H1 (cell line): Measurements from ENCODE around the gene STXBP2. TPM values are rescaled to one million over a fixed set of nuclear protein-coding genes. Genes with fewer than 3 reads are reported as not detected.

Experiments used
- CTCF ChIA-PET: fragments of 300-600 bp; sonication (Branson Sonifier 250); formaldehyde crosslinking; loops from one replicate; lab custom pipeline; 2021; ENCODE audit not compliant: partially characterized antibody; lab: Charles Lee
- POLR2A ChIA-PET: fragments of 300-600 bp; sonication (Branson Sonifier 250); formaldehyde crosslinking; loops from one replicate; lab custom pipeline; 2021; ENCODE audit warnings: inconsistent platforms; ENCODE audit not compliant: partially characterized antibody; lab: Charles Lee
- DNase-seq, 2 experiments: peaks; one replicate each; pipeline versions ENCODE4 v3.0.0 to v3.0.0-alpha.2; 2010 to 2022; ENCODE audit warnings: low spot score in 2 of 2, low read depth in 1 of 2, mixed read lengths in 1 of 2
- FAIRE-seq: peaks from 2 replicates; lab custom pipeline; 2011; peaks lifted over from hg19 to GRCh38; lab: Jason Lieb, UNC
- H2AFZ ChIP-seq: 2 replicates; pipeline ENCODE4 v1.8.1; 2012; ENCODE audit warnings: low read length, inconsistent platforms
- H2AK5ac ChIP-seq: 2 replicates; pipeline ENCODE4 v1.6.1; 2013; ENCODE audit warnings: low read depth, low read length
- H2BK120ac ChIP-seq: replicated peaks from 2 replicates; pipeline ENCODE3; 2013; ENCODE audit warnings: low read depth, low read length, inconsistent platforms
- H2BK12ac ChIP-seq: 2 replicates; pipeline ENCODE4 v1.6.1; 2013; ENCODE audit warnings: low read depth, low read length
- H2BK15ac ChIP-seq: 2 replicates; pipeline ENCODE4 v1.6.1; 2013; ENCODE audit warnings: low read length
- H2BK20ac ChIP-seq: 2 replicates; pipeline ENCODE4 v1.6.1; 2013; ENCODE audit warnings: low read length
- H2BK5ac ChIP-seq: 2 replicates; pipeline ENCODE4 v1.6.1; 2013; ENCODE audit warnings: low read depth, low read length
- H3K14ac ChIP-seq: 2 replicates; pipeline ENCODE4 v1.6.1; 2013; ENCODE audit warnings: inconsistent platforms; ENCODE audit not compliant: insufficient read length
- H3K18ac ChIP-seq: 2 replicates; pipeline ENCODE4 v1.6.1; 2013; ENCODE audit warnings: low read length; ENCODE audit errors: extremely low read depth
- H3K23ac ChIP-seq: 2 replicates; pipeline ENCODE4 v1.6.1; 2013; ENCODE audit warnings: inconsistent platforms; ENCODE audit not compliant: insufficient read length
- H3K23me2 ChIP-seq: 2 replicates; pipeline ENCODE4 v1.6.1; 2013; ENCODE audit warnings: low read depth, low read length
- H3K27ac ChIP-seq: 2 replicates; pipeline ENCODE4 v1.6.1; 2011; ENCODE audit warnings: low read depth, low read length, inconsistent platforms
- H3K27me3 ChIP-seq, 4 experiments: replicated peaks in 1 of 4; 1 replicate in 1 of 4; 2 replicates in 3 of 4; pipeline versions ENCODE4 v1.6.1 to v1.8.1; 2011 to 2013; ENCODE audit warnings: low read length in 3 of 4, mild to moderate bottlenecking in 3 of 4, inconsistent platforms in 2 of 4, mixed read lengths in 2 of 4, moderate library complexity in 1 of 4; ENCODE audit not compliant: control insufficient read depth in 3 of 4, insufficient read depth in 3 of 4; ENCODE audit errors: extremely low read depth in 1 of 4
- H3K36me3 ChIP-seq, 4 experiments: 2 replicates each; pipeline versions ENCODE4 v1.6.1 to v1.8.1; 2011 to 2013; ENCODE audit warnings: mild to moderate bottlenecking in 4 of 4, low read length in 3 of 4, moderate library complexity in 2 of 4, control low read depth in 1 of 4, inconsistent platforms in 1 of 4; ENCODE audit not compliant: insufficient read depth in 4 of 4, control insufficient read depth in 2 of 4
- H3K4ac ChIP-seq: replicated peaks from 2 replicates; pipeline ENCODE3; 2013; ENCODE audit warnings: low read length, low read depth, mixed read lengths, inconsistent platforms; ENCODE audit not compliant: insufficient read length
- H3K4me1 ChIP-seq, 4 experiments: replicated peaks in 1 of 4; 1 replicate in 1 of 4; 2 replicates in 3 of 4; pipeline versions ENCODE4 v1.6.1 to v1.8.1; 2011 to 2013; ENCODE audit warnings: low read length in 3 of 4, inconsistent platforms in 2 of 4, mixed read lengths in 1 of 4; ENCODE audit not compliant: insufficient read depth in 4 of 4, control insufficient read depth in 3 of 4
- H3K4me2 ChIP-seq, 2 experiments: 2 replicates each; pipeline versions ENCODE4 v1.6.1 to v1.8.1; 2011 to 2013; ENCODE audit warnings: low read depth in 2 of 2, low read length in 2 of 2, control low read depth in 1 of 2, inconsistent platforms in 1 of 2, mild to moderate bottlenecking in 1 of 2; ENCODE audit not compliant: insufficient read depth in 1 of 2
- H3K4me3 ChIP-seq, 4 experiments: fragments of 200-600, 300-600 bp in 1 of 4; sonication (generic), shearing (Covaris generic), sonication (Bioruptor Twin) in 1 of 4; 2 replicates each; pipeline versions ENCODE4 v1.5.1 to v1.8.1; 2011 to 2016; ENCODE audit warnings: low read length in 4 of 4, low read depth in 3 of 4, control low read depth in 2 of 4, inconsistent platforms in 2 of 4, mild to moderate bottlenecking in 2 of 4, mixed read lengths in 1 of 4, moderate library complexity in 1 of 4; ENCODE audit not compliant: insufficient read depth in 2 of 4; ENCODE audit errors: extremely low read depth in 1 of 4
- H3K56ac ChIP-seq: replicated peaks from 2 replicates; pipeline ENCODE3; 2013; ENCODE audit warnings: low read depth, mild to moderate bottlenecking, mixed read lengths, low read length, inconsistent platforms; ENCODE audit not compliant: insufficient read length
- H3K79me1 ChIP-seq: 2 replicates; pipeline ENCODE4 v1.6.1; 2013; ENCODE audit warnings: low read depth, low read length, control low read depth
- H3K79me2 ChIP-seq, 2 experiments: 2 replicates each; pipeline versions ENCODE4 v1.6.1 to v1.8.1; 2012 to 2013; ENCODE audit warnings: low read length in 2 of 2, mild to moderate bottlenecking in 2 of 2, inconsistent platforms in 1 of 2; ENCODE audit not compliant: insufficient read depth in 2 of 2, control insufficient read depth in 1 of 2
- H3K9ac ChIP-seq, 4 experiments: replicated peaks in 1 of 4; 1 replicate in 1 of 4; 2 replicates in 3 of 4; pipeline versions ENCODE4 v1.6.1 to v1.8.1; 2011 to 2013; ENCODE audit warnings: low read depth in 3 of 4, low read length in 3 of 4, control low read depth in 2 of 4, mild to moderate bottlenecking in 2 of 4, moderate library complexity in 2 of 4, inconsistent platforms in 1 of 4; ENCODE audit errors: extremely low read depth in 1 of 4
- H3K9me3 ChIP-seq, 2 experiments: 2 replicates each; pipeline versions ENCODE4 v1.6.1 to v1.8.1; 2012 to 2013; ENCODE audit warnings: mild to moderate bottlenecking in 2 of 2, moderate library complexity in 2 of 2, control low read depth in 1 of 2, inconsistent platforms in 1 of 2, low read depth in 1 of 2, low read length in 1 of 2, mixed read lengths in 1 of 2; ENCODE audit not compliant: insufficient read depth in 2 of 2
- H4K20me1 ChIP-seq, 2 experiments: replicated peaks in 1 of 2; 2 replicates each; pipeline versions ENCODE3 to v1.8.1; 2011 to 2013; ENCODE audit warnings: inconsistent platforms in 2 of 2, low read length in 2 of 2, mild to moderate bottlenecking in 1 of 2; ENCODE audit not compliant: insufficient read depth in 2 of 2, control insufficient read depth in 1 of 2
- H4K5ac ChIP-seq: 2 replicates; pipeline ENCODE4 v1.6.1; 2013; ENCODE audit warnings: low read length, low read depth, mixed read lengths, inconsistent platforms; ENCODE audit not compliant: insufficient read length
- H4K8ac ChIP-seq: 2 replicates; pipeline ENCODE4 v1.8.0; 2013; ENCODE audit warnings: mild to moderate bottlenecking, moderate library complexity, low read length, inconsistent platforms; ENCODE audit not compliant: insufficient read depth; ENCODE audit errors: extremely low read depth
- H4K91ac ChIP-seq: replicated peaks from 2 replicates; pipeline ENCODE3; 2013; ENCODE audit warnings: low read length, mixed read lengths, inconsistent platforms; ENCODE audit not compliant: insufficient read length
- KDM1A ChIP-seq: fragments of 200-600, 300-600 bp; sonication (generic); IDR thresholded peaks from 2 replicates; pipeline ENCODE4 v1.7.1; 2016; ENCODE audit warnings: mild to moderate bottlenecking, low read length, borderline replicate concordance
- USF2 ChIP-seq: IDR thresholded peaks from 2 replicates; pipeline ENCODE4 v1.6.1; 2011; ENCODE audit warnings: low read length, improper control_type of control experiment
- WGBS, 2 experiments: shearing (Covaris generic) in 1 of 2; methylation state at CpG; one replicate each; pipeline versions ENCODE4 v1.1.6 to v1.1.7; 2013 to 2015; ENCODE audit warnings: low lambda C conversion rate in 2 of 2, mixed read lengths in 2 of 2, inconsistent platforms in 1 of 2, low coverage in 1 of 2, missing lambda C conversion rate in 1 of 2; ENCODE audit not compliant: insufficient replicate concordance in 2 of 2, insufficient coverage in 1 of 2, insufficient read length in 1 of 2; ENCODE audit errors: extremely low coverage in 1 of 2, missing lambda C conversion rate in 1 of 2; 5-methylcytosine and 5-hydroxymethylcytosine counted together
- polyA plus RNA-seq, 7 experiments: library from polyadenylated mRNA; depleted of rRNA in 3 of 7; stranded (reverse) in 5 of 7; unstranded in 2 of 7; fragments of >200 nt in 5 of 7; fragments of 200-250 nt in 2 of 7; gene quantifications; 1 replicate in 5 of 7; 2 replicates in 1 of 7; 4 replicates in 1 of 7; pipeline versions ENCODE4 v1.2.1 to v1.2.3, GENCODE V29; 2011 to 2013; ENCODE audit warnings: missing spikeins in 2 of 7, mixed read lengths in 2 of 7
- total RNA-seq: library from RNA; stranded (reverse); fragmentation: NEBNext Ultra II Directional; extraction: Animal tissue kit (Norgen Biotek cat#: 25700); gene quantifications from 2 replicates; pipeline ENCODE4 v1.2.1, GENCODE V29; 2021

Gene STXBP2
- total and polyA plus RNA-seq, 2 of the 8 experiments (the other 6 are each of a cell fraction or from before 2014, with no cell fraction given): 52.9 to 53.8 TPM

- Histone ChIP-seq H3K4ac (no peak overlapping the region), H3K79me2 (no peaks in the 10 kb centered on the region), H3K4me1 (no peaks in the 10 kb centered on the region), H3K36me3 (no peaks in the 10 kb centered on the region), H3K27ac (no peak overlapping the region), H3K9me3 (no peaks in the 10 kb centered on the region), H2BK15ac (no peak overlapping the region), H3K79me1 (no peaks in the 10 kb centered on the region), H3K27me3 (no peaks in the 10 kb centered on the region), H4K20me1 (no peaks in the 10 kb centered on the region), H2BK12ac (no peak overlapping the region), H4K5ac (no peak overlapping the region), H2AFZ (no peak overlapping the region), H3K23me2 (no peaks in the 10 kb centered on the region), H3K9ac (no peak overlapping the region), H4K91ac (no peak overlapping the region), H3K4me3 (no peak overlapping the region), H3K14ac (no peak overlapping the region), H2BK120ac (no peak overlapping the region), H2AK5ac (no peak overlapping the region), H3K18ac (no peak overlapping the region), H3K4me2 (no peak overlapping the region), H2BK5ac (no peak overlapping the region), H3K23ac (no peak overlapping the region), H2BK20ac (no peak overlapping the region), H3K56ac (no peak overlapping the region)
- POLR2A ChIA-PET: interaction anchor here (0.7 kb wide), 1 partner anchor 27 kb away, joined by 3 read pairs; no protein-coding TSS in a partner anchor
- 75% methylated on average over 14 of the region's 14 CpGs; no CpG with 5 or more reads in 1 of the 2 experiments for whole genome bisulfite sequencing, 2 experiments
- FAIRE-seq (no peak), DNase-seq (no peak)
- CTCF ChIA-PET: interaction anchor here (1.5 to 2.4 kb wide), 2 partner anchors 18 to 34 kb away, joined by 4 to 10 read pairs; partner anchors contain the start of gene TRAPPC5
- TF ChIP-seq USF2 (no peak), KDM1A (no peak)
- TF ChIP-seq, all 59 proteins: peak for 0
- no peak overlapping the region for H4K8ac ChIP-seq
Measured at GRCh38 chr19:7662657-7663056, 25.7 kb downstream of the STXBP2 start.
